NCI-H1048 (cell line): Measurements from ENCODE around the gene TRA2B.
"Not testable (repeated sequence)": the region's sequence is repeated elsewhere in the genome, so short reads cannot be mapped to it uniquely, and the experiment has no call there.

Experiments used
- DNase-seq: peaks from one replicate; lab custom pipeline; 2025; lab: John Stamatoyannopoulos, UW

The TRA2B gene

DNA sequence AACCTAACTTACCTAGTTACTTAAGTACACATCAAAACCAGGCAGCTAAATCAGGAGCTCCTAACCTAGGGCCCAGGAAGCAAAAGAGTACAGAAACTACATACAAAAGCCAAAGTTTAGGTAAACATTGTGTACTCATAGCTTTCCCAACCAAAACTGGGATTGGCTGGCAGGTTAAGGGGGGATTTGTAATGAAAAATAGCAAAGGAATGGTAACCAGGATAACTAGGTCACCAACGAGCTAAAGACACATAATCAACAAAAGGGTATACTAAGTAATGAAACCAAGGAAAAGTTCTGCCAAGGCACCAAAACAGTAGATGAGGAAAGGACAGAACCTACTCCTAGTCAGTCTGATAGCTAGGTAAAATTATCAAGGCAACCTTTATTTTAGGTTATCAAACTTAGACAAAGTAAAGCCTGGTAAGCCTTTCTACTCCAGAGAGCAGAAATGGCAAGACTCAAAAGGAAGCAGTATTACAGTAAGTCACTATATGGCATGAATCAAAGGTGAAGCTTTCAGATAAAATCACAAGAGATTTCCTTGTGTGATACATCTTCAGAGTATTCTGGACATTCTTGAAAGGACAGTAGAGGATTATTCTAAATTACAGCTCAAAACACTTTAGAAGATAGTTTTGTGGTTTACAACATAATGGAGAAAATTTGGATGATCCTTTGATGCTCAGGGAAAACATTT lies 10.2 kb downstream of the TRA2B start:
- DNase-seq, result no peak

GRCh38 chr3:185926445-185926844 lies 11.4 kb downstream of the TRA2B start:
- no peak for DNase-seq

GRCh38 chr3:185925353-185925752 lies 12.5 kb downstream of the TRA2B start:
- DNase-seq, result no peak

GRCh38 chr3:185924375-185924774 lies 13.4 kb downstream of the TRA2B start:
- no peak for DNase-seq

DNA sequence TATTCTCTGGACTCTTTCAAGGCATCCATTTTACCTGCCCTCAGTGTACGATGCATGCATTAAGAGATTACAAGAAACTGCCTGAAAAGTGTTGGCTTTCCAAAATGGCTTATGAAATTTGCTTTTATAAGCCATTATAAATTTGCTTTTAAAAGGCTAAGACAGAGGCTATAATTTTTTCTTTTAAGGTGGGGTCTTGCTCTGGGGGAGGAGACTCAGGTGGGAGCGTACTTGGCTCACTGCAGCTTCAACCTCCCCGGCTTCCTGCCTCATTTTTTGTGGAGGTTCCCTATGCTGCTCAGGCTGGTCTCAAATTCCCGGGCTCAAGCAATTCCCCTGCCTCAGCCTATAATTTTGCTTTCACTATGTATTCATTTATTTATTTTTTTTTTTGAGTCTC lies 17.6 kb downstream of the TRA2B start:
- no peak for DNase-seq

GRCh38 chr3:185916042-185916833 lies 21.6 kb downstream of the TRA2B start:
- DNase-seq, result no peak

DNA sequence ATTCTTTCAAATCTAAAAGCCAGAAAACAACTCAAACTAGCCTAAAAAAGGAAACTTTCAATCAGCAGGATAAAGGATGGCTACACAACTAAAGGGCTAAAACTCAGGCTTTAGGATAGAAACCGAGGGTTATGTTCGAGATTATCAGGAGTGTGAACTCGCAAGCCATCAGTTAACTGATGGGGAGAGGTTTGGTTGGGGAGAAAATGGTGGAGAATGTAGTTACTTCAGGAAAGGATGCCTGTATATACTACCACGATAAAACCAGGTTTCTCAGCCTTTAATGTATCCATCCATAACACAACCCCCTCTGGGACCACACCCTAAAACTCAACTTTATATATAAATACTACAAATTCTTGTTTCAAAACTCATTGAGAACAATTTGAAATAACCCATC lies 22.2 kb downstream of the TRA2B start:
- DNase-seq, result no peak

DNA sequence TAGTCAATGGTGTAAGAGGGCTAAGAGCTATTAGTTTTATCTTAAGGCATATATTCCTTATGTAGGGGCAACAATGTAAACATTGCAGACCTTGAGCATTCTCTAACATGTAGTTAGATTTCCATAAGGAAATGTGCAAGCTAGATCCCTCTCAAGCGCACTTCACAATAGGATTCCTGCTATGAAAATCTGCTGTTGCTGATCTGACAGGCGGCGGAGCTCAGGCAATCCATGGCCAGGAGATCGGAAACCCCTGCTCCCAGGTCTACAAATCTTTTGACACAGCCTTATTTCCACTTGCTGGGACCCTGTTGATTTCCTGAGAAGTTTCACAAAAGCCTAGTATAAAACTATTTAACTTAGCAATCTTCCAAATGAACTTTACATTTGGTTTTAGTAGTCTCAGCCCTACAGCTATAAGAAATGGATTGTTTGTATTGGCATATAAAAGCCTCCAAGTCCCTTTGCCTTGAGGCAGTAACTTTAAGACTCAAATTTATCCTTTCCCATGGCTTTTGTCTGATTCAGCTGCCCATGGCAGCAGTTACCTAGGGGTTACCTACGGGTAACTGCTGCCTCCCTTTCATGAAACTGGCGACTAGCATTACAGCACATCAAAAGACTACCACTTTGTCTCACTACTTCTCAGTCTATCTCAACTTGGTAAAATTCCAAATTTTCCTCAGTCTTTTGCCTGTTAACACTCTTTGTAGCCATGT lies 22.7 kb downstream of the TRA2B start:
- DNase-seq, result no peak

DNA sequence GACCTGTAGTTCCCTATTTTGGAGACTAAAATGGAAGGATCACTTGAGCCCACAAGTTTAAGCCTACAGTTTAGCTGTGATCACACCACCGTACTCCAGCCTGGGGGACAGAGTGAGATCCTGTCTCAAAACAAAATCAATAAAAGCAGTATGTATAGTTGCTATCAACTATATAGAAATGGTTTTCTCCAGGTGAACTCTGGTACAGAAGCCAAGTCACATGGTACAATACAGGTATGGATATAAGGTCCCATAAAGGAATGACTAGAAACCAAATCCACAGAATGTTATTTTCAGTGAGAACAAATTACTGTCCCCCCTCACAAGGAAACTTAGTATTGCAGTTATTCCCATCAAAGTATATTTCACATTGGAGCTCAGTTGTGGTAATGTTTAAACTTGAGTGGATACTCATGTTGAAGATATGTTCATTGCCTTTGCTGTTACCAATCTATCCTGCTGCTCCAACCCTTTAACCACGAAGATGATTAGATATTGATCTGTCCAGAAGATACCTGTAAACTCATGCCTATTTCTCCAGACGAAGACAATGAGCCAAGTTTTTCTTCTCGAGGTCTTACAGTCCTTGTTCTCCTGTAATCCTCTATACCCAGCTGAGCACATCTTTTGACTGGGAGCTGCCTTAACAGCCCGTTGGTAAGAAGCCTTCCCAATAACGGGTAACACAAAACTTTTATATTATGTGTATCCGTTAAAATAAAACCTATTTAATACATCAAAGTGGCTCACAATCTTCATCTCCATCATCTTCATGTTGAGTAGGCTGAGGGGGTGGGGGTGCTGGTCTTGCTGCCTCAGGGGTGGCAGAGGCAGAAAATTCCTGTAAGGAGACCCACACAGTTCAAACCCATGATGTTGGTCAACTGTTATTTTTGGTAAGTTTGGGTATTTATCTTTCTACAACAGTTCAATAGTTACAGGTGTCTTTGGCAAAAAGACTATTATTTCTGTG lies 24.6 kb downstream of the TRA2B start:
- DNase-seq, result no peak

- DNase-seq, result no peak
These were observed 25.3 kb downstream of the TRA2B start for GRCh38 chr3:185912512-185912911.

DNA sequence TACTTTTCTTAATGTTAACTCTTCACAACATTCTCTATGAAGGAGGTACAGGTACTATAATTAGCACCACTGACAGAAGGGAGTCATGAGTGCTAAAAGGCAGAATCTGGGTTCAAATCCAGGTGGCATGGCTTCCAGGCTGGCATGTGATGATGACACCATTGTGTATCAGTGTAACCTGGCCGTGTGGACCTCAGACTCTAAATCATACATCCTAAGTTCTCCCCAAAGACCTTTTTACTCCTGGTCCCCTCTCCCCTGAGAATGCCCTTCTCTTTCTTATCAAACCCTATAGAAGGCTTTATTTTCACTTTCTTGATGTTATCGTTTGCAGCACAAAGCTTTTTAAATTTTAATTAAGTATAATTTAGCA lies 26.8 kb downstream of the TRA2B start:
- DNase-seq, result not testable (repeated sequence)

DNA sequence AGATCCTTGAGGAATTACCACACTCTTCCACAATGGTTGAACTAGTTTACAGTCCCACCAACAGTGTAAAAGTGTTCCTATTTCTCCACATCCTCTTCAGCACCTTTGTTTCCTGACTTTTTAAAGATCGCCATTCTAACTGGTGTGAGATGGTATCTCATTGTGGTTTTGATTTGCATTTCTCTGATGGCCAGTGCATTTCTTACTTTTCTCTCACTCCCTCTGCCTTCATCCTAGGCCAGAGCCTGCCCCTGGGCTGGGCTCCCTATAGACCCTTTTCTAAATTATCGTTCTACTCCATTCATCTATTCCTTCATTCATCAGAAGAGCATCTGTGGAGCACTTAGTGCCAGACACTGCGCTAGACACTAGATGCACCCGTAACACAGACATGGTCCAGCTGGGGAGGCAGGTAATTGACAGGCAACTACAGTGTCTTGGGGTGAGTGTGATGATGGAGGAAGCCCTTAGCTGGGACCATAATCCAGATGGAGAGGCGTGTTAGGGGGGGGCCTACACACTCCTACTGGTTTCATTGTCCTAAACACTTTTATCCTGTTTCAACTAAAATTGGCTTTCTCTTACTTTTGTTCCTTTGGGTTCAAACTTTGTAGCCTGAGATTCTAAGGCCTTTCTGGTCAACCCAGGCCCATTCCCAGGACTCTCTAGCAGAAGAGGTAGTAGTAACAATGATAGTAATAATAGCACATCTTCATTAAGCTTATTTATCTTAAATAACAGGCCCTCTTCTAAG lies 27.3 kb downstream of the TRA2B start:
- DNase-seq, result not testable (repeated sequence)

DNA sequence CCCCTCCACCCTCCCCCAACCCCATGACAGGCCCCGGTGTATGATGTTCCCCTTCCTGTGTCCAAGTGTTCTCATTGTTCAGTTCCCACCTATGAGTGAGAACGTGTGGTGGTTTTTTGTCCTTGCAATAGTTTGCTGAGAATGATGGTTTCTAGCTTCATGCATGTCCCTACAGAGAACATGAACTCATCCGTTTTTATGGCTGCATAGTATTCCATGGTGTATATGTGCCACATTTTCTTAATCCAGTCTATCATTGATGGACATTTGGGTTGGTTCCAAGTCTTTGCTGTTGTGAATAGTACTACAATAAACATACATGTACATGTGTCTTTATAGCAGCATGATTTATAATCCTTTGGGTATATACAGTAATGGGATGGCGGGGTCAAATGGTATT lies 27.9 kb downstream of the TRA2B start:
- DNase-seq, result not testable (repeated sequence)

DNA sequence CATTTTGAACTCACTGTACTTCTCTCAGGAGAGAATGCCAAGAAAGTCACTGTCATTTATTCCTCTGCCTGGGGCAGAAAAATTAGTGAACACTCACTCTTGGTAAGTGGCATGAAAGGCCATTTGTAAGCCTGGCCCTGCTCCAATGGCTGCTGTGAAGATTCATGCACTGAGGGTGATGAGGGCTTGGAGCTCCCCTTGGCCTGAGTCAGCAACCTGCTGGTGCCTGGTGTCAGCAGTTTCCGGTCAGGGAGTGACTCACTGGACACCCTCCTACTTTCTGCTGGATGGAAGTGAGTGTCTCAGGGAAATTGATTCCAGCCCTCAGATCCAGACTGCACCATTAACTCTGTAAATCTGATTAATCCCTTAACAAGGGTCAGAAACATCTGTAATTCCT lies 37.6 kb downstream of the TRA2B start:
- DNase-seq, result no peak

DNA sequence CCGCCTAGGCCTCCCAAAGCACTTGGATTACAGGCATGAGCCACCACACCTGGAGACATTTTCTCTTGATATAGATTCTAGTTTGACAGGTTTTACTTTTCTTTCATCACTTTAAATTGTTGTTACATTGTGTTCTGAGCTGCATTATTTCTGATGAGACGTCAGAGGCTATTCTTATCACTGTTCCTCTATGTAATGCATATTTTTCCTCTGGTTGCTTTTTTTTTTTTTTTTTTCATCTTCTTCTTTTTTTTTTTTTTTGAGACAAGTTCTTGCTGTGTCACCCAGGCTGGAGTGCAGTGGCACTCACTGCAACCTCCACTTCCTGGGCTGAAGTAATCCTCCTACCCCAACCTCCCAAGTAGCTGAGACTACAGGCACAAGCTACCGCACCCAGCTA lies 41.2 kb downstream of the TRA2B start:
- DNase-seq, result no peak

- no peak for DNase-seq
These were observed 50.7 kb downstream of the TRA2B start for GRCh38 chr3:185887066-185887465.

- no peak for DNase-seq
These were observed 53.2 kb downstream of the TRA2B start for GRCh38 chr3:185884641-185885040.

GRCh38 chr3:185881926-185882325 lies 55.9 kb downstream of the TRA2B start:
- no peak for DNase-seq

GRCh38 chr3:185880600-185880999 lies 57.2 kb downstream of the TRA2B start:
- DNase-seq, result no peak

DNA sequence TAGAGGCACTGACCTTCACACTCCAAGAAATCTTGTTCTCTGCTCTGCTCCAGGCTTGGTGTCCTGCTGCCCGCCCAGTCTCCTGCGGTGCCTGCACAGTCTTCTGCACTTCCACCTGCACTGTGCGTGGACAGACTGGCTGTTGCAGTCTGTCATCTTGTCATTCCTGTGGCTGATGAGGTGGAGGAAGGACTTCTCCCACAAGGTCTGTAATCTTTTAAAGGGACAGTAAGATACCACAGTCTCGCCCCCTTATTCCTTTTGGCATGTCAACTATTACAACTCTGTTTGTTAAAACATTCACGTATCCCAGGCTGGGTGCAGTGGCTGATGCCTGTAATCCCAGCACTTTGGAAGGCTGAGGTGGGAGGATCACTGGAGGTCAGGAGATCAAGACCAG lies 58.9 kb downstream of the TRA2B start:
- DNase-seq, result no peak

DNA sequence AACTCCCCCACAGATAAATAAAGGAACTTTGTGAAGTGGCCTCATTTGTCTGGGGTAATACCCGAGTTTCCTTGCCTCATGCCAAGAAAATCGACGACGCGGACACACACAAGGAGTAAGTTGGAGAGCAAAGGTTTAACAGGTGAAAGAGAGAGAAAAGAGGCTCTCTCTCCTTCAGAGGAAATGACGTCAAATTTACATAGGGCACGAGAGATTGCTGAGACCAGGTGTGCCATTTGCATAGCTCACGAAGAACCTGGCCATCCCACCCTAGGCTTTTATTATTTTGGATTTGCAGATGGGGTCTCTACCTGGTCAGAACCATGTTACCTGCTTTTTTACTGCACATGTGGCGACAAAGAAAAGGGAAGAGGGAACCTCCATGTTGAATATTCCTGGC lies 63.7 kb downstream of the TRA2B start:
- no peak for DNase-seq
